ENCODE results near the gene RTL3. TPM values are rescaled to one million over a fixed set of nuclear protein-coding genes. Genes with fewer than 3 reads are reported as not detected.
"Not testable (repeated sequence)": the region's sequence is repeated elsewhere in the genome, so short reads cannot be mapped to it uniquely, and the experiment has no call there.

RTL3 gene
- total RNA-seq, 1 experiment from 2014 or later, result not detected

DNA sequence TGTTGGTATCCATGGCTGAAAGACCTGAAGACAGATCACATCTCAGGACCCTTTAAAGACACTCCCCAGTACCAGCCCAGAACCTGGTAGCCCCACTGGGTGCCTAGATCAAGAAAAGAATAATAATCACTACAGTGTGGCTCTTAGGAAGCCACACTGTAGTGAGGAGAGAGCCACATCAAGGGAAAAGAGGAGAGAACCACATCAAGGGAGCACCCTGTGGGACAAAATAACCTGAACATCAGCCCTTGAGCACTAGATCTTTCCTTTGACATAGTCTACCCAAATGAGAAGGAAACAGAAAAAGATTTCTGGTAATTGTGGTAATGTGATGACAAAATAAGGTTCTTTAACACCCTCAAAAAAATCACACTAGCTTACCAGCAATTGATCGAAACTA lies 15.3 kb downstream of the RTL3 start:
- CTCF ChIA-PET, result no interaction called here
- BruUV-seq (replicated peaks), result no TSS peak
- no peaks in the 10 kb centered on the region for H3K27me3 ChIP-seq (replicated peaks; ENCODE audit: insufficient read depth, low read depth, low read length, poor library complexity)
- intact Hi-C loops (cut with micrococcal nuclease; ENCODE audit: unreplicated experiment), result no loop called here
- no peak overlapping the region for H3K27ac ChIP-seq (ENCODE audit: low read depth, low read length, poor library complexity, severe bottlenecking)
- H3K36me3 ChIP-seq (ENCODE audit: insufficient read depth, low read length, poor library complexity, severe bottlenecking), result no peaks in the 10 kb centered on the region
- H3K4me3 ChIP-seq (ENCODE audit: low read depth, low read length, poor library complexity, severe bottlenecking), result no peak overlapping the region
- H3K9me3 ChIP-seq (ENCODE audit: low read depth, low read length, poor library complexity, severe bottlenecking), result peaks cover 17% of the 10 kb centered on the region
- no peak for DNase-seq (ENCODE audit: low spot score)
- TF ChIP-seq, protein P1, sequence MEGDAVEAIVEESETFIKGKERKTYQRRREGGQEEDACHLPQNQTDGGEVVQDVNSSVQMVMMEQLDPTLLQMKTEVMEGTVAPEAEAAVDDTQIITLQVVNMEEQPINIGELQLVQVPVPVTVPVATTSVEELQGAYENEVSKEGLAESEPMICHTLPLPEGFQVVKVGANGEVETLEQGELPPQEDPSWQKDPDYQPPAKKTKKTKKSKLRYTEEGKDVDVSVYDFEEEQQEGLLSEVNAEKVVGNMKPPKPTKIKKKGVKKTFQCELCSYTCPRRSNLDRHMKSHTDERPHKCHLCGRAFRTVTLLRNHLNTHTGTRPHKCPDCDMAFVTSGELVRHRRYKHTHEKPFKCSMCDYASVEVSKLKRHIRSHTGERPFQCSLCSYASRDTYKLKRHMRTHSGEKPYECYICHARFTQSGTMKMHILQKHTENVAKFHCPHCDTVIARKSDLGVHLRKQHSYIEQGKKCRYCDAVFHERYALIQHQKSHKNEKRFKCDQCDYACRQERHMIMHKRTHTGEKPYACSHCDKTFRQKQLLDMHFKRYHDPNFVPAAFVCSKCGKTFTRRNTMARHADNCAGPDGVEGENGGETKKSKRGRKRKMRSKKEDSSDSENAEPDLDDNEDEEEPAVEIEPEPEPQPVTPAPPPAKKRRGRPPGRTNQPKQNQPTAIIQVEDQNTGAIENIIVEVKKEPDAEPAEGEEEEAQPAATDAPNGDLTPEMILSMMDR (conservative IDR thresholded peaks at IDR 0.05; ENCODE audit: low read depth, low read length), result no peak
- TF ChIP-seq EZH2 (IDR thresholded peaks at IDR 0.05; ENCODE audit: borderline replicate concordance, low read depth, low read length, poor library complexity, severe bottlenecking), result no peak
- POLR2A ChIA-PET (ENCODE audit: low non-redundant PET), result no interaction called here
- no peaks in the 10 kb centered on the region for H3K4me1 ChIP-seq (ENCODE audit: insufficient read depth, low read length, poor library complexity, severe bottlenecking)

DNA sequence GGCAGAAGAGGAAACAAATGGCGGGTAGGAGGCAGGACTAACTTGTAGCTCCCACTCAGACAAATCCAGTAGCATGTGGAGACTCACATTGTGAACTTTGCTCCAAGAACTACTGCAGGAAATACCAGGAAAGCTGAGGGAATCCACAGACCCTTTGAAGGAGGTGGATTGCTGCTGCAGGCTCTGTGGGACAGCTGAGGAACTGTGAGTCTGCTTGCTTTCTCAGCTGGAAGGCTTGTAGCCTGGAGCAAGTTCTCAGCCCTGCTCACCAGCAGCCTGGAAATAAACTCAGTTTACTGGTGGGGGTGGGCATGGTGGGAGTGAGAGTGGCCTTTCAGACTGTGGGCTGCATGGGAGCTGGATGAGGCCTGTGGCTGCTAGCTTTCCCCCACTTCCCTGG lies 16.0 kb downstream of the RTL3 start:
- no peaks in the 10 kb centered on the region for H3K36me3 ChIP-seq (ENCODE audit: insufficient read depth, low read length, poor library complexity, severe bottlenecking)
- H3K4me3 ChIP-seq (ENCODE audit: low read depth, low read length, poor library complexity, severe bottlenecking), result no peak overlapping the region
- TF ChIP-seq, protein P1 (conservative IDR thresholded peaks at IDR 0.05; ENCODE audit: low read depth, low read length), result no peak
- no peak for TF ChIP-seq EZH2 (IDR thresholded peaks at IDR 0.05; ENCODE audit: borderline replicate concordance, low read depth, low read length, poor library complexity, severe bottlenecking)
- CTCF ChIA-PET, result no interaction called here
- peaks cover 17% of the 10 kb centered on the region for H3K9me3 ChIP-seq (ENCODE audit: low read depth, low read length, poor library complexity, severe bottlenecking)
- no peaks in the 10 kb centered on the region for H3K4me1 ChIP-seq (ENCODE audit: insufficient read depth, low read length, poor library complexity, severe bottlenecking)
- intact Hi-C loops (cut with micrococcal nuclease; ENCODE audit: unreplicated experiment), result no loop called here
- H3K27ac ChIP-seq (ENCODE audit: low read depth, low read length, poor library complexity, severe bottlenecking), result no peak overlapping the region
- no peak for DNase-seq (ENCODE audit: low spot score)
- POLR2A ChIA-PET (ENCODE audit: low non-redundant PET), result no interaction called here
- no peaks in the 10 kb centered on the region for H3K27me3 ChIP-seq (replicated peaks; ENCODE audit: insufficient read depth, low read depth, low read length, poor library complexity)
- BruUV-seq (replicated peaks), result no TSS peak

DNA sequence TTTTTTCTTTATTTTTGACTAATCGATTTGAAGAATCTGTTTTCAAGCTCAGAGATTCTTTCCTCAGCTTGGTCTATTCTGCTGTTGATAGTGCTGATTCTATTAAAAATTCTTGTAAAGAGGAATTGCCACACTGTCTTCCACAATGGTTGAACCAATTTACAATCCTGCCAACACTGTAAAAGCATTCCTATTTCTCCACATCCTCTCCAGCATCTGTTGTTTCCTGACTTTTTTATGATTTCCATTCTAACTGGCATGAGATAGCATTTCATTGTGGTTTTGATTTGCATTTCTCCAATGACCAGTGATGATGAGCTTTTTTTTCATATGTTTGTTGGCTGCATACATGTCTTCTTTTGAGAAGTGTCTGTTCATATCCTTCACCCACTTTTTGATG lies 23.0 kb downstream of the RTL3 start:
- H3K27me3 ChIP-seq (replicated peaks; ENCODE audit: insufficient read depth, low read depth, low read length, poor library complexity); H3K36me3 ChIP-seq (ENCODE audit: insufficient read depth, low read length, poor library complexity, severe bottlenecking); H3K4me1 ChIP-seq (ENCODE audit: insufficient read depth, low read length, poor library complexity, severe bottlenecking); BruUV-seq (replicated peaks); POLR2A ChIA-PET (ENCODE audit: low non-redundant PET); H3K27ac ChIP-seq (ENCODE audit: low read depth, low read length, poor library complexity, severe bottlenecking); intact Hi-C loops (cut with micrococcal nuclease; ENCODE audit: unreplicated experiment); DNase-seq (ENCODE audit: low spot score); CTCF ChIA-PET; H3K4me3 ChIP-seq (ENCODE audit: low read depth, low read length, poor library complexity, severe bottlenecking): not testable (repeated sequence)
- H3K9me3 ChIP-seq (ENCODE audit: low read depth, low read length, poor library complexity, severe bottlenecking), result peaks cover 15% of the 10 kb centered on the region

DNA sequence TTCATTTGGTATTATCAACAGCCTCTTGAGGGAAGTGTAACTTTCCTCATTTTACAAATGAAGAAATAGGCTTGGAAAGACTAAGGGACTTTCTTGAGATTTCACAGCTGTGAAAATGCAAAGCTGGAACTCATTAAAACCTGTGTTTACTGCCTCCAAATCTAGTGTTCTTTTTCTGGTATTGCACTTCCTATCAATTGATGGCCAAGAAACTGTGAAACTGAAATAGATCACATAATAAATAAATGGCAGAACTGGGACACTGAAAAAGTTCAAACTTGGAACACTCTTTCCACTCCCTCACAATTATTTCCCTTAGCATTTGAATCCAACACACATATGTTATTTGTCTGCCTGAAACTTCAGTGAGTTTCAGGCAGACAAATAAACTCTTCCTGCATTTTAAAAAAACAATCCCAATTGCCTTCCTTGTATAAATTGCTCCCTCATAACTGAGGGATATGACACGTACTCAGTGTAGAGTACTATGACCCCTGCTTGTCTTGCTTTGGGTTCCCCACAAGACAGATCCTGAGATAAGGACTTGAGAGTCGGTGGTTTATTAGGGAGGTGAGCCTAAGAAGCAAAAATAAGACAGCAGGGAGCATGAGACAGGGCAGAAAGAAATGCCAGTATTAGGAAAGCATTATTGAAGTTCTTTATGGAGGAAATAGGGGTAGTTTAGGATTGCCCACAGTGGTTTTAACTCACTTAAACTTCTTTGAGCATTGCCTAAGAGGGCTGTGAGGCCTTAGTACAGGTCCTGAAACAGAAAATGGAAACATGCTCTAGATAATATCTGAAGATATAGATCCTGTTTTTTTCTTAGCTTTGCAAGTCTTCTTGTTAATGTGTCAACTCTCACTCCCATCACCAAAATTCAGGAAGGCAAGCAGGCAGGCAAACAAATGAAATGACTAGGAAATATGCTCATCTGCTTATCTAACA lies 33.9 kb downstream of the RTL3 start:
- no peak for DNase-seq (ENCODE audit: low spot score)
- H3K27me3 ChIP-seq (replicated peaks; ENCODE audit: insufficient read depth, low read depth, low read length, poor library complexity), result no peaks in the 10 kb centered on the region
- peaks cover 3% of the 10 kb centered on the region for H3K4me1 ChIP-seq (ENCODE audit: insufficient read depth, low read length, poor library complexity, severe bottlenecking)
- H3K4me3 ChIP-seq (ENCODE audit: low read depth, low read length, poor library complexity, severe bottlenecking), result no peak overlapping the region
- BruUV-seq (replicated peaks), result no TSS peak
- no peak overlapping the region for H3K27ac ChIP-seq (ENCODE audit: low read depth, low read length, poor library complexity, severe bottlenecking)
- H3K36me3 ChIP-seq (ENCODE audit: insufficient read depth, low read length, poor library complexity, severe bottlenecking), result no peaks in the 10 kb centered on the region
- intact Hi-C loops (cut with micrococcal nuclease; ENCODE audit: unreplicated experiment), result no loop called here
- H3K9me3 ChIP-seq (ENCODE audit: low read depth, low read length, poor library complexity, severe bottlenecking), result no peaks in the 10 kb centered on the region
- POLR2A ChIA-PET (ENCODE audit: low non-redundant PET), result no interaction called here
- no peak for TF ChIP-seq EZH2 (IDR thresholded peaks at IDR 0.05; ENCODE audit: borderline replicate concordance, low read depth, low read length, poor library complexity, severe bottlenecking)
- TF ChIP-seq, protein P1 (conservative IDR thresholded peaks at IDR 0.05; ENCODE audit: low read depth, low read length), result no peak
- CTCF ChIA-PET, result no interaction called here
